Measurements from ENCODE around the gene KRTAP2-3. TPM values are rescaled to one million over a fixed set of nuclear protein-coding genes. Genes with fewer than 3 reads are reported as not detected.
"Not testable (repeated sequence)": the region's sequence is repeated elsewhere in the genome, so short reads cannot be mapped to it uniquely, and the experiment has no call there.

KRTAP2-3 gene, protein sequence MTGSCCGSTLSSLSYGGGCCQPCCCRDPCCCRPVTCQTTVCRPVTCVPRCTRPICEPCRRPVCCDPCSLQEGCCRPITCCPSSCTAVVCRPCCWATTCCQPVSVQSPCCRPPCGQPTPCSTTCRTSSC
- total RNA-seq: not detected
- not detected for polyA plus RNA-seq

DNA sequence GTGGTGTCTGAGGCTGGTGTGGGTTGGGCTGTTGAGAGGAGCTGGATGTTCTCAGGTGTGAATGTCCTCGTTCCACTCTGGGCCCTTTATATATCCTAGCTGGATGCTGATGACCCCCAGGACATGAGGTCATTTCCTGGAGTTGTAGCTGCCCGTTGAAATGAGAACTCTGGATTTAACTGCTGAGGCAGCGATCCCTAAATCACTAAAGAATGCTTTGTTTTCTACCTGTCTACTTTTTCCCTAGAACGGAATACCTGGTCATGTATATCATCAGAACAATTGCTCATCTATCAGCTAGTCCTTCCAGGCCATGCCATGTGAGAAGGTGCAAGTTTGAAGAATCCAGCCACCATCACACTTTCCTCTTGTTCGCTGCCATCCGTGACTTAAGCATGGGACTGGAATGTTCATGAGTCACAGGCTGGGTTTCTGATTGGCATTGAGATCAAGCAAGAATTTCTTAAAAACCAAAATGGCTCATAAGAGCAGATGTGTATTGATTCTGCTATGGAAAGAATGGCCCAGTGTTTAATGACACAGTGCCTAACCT lies at the start of gene KRTAP2-3:
KRTAP2-3 (minus strand) TSS at position 63 of the 553 bp plus-strand sequence. CDS start 64 bp downstream, outside the sequence.
- H3K36me3 Mint-ChIP-seq: no peaks in the 10 kb centered on the region
- H3K4me3 Mint-ChIP-seq: no peak within 1 kb of the TSS
- Histone ChIP-seq H3K27me3 (ENCODE audit: control insufficient read depth, insufficient read depth, low read length) (peaks cover 24% of the 10 kb centered on the region), H3K36me3 (ENCODE audit: control insufficient read depth, insufficient read depth, low read length) (no peaks in the 10 kb centered on the region), H3K4me1 (ENCODE audit: control insufficient read depth, insufficient read depth, low read length, poor library complexity, severe bottlenecking) (no peaks in the 10 kb centered on the region), H3K9me3 (ENCODE audit: control insufficient read depth in 2 of 2, low read length in 2 of 2) (peaks cover 0 to 3% of the 10 kb centered on the region in 2 experiments), H3K4me3 (ENCODE audit: low read depth, low read length) (no peak within 1 kb of the TSS), H3K27ac (ENCODE audit: insufficient read depth, low read length, poor library complexity, severe bottlenecking) (no peak within 1 kb of the TSS)
- peaks cover 40% of the 10 kb centered on the region for H3K27me3 Mint-ChIP-seq
- no peak for ATAC-seq (ENCODE audit: low read depth in 2 of 2)
- H3K9me3 Mint-ChIP-seq: peaks cover 0 to 7% (median 2%) of the 10 kb centered on the region in 7 donors
- no peak within 1 kb of the TSS for H3K27ac Mint-ChIP-seq
- no peak for DNase-seq
- no peaks in the 10 kb centered on the region for H3K4me1 Mint-ChIP-seq

DNA sequence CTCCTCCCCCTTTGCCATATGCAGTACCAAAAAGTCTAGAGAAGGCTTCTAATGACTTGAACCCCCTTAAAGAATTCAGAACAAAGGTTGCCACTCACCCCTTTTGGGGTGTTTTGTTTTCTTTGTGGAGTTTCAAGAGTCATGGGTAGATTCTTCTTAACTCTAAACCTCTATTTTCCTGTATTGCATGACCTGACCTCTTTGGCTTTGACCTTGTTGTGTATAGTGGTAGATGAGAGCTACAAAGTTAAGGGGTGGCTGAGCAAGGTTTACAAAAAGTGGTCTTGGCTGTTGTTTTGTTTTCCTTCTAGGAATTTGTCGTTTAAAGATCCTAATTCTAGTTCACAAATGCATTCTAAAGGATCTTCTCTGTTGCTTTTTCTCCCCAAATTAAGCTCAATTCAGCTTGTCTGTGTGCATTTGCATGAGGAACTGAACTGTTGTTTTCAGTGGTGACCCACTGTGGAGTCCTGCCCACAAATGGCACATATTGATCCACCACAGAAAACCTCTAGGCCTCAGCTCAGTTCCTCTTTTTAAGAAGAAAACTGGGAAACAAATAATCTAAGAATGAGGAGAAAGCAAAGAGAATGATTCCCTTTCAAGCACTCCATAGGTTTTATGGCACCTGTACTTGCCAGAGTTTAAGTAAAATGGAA lies 48.9 kb upstream of the KRTAP2-3 start:
- H3K4me1 Mint-ChIP-seq; H3K9me3 Mint-ChIP-seq; H3K36me3 Mint-ChIP-seq; H3K27ac ChIP-seq (ENCODE audit: insufficient read depth, low read length, poor library complexity, severe bottlenecking); DNase-seq; H3K4me3 ChIP-seq (ENCODE audit: low read depth, low read length); H3K4me3 Mint-ChIP-seq; H3K27ac Mint-ChIP-seq; H3K27me3 ChIP-seq (ENCODE audit: control insufficient read depth, insufficient read depth, low read length); H3K9me3 ChIP-seq (ENCODE audit: control insufficient read depth in 2 of 2, low read length in 2 of 2); ATAC-seq (ENCODE audit: low read depth in 2 of 2); H3K36me3 ChIP-seq (ENCODE audit: control insufficient read depth, insufficient read depth, low read length); H3K4me1 ChIP-seq (ENCODE audit: control insufficient read depth, insufficient read depth, low read length, poor library complexity, severe bottlenecking): not testable (repeated sequence)
- peaks cover 18% of the 10 kb centered on the region for H3K27me3 Mint-ChIP-seq

DNA sequence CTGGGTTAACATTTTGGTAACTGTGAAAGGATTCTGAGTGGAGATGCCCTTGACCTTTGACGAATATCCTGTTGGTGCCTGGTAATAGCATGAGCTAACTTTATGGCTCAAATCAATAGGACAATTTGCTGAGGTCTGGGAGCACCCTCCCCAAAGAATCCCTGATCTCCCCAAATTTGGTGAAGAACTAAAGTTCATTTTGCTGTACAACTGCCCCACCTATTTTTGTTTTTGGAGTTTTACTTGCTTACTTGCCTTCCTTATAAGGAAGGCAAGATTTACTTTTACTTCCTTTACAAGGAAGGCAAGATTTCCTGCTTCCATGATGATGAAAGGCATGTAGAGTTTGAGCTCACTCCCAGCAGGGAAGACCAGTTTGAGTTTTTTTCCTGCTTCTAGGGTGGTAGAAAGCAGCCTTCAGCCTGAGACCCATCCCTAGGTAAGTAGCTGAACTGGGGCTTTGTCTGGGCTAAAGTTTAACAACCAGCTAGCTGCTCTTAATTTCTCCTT lies 48.1 kb upstream of the KRTAP2-3 start:
- Histone ChIP-seq H3K36me3 (ENCODE audit: control insufficient read depth, insufficient read depth, low read length) (no peaks in the 10 kb centered on the region), H3K4me3 (ENCODE audit: low read depth, low read length) (no peak overlapping the region), H3K9me3 (ENCODE audit: control insufficient read depth in 2 of 2, low read length in 2 of 2) (peaks cover 0 to 3% of the 10 kb centered on the region in 2 experiments), H3K27ac (ENCODE audit: insufficient read depth, low read length, poor library complexity, severe bottlenecking) (no peak overlapping the region), H3K27me3 (ENCODE audit: control insufficient read depth, insufficient read depth, low read length) (no peaks in the 10 kb centered on the region), H3K4me1 (ENCODE audit: control insufficient read depth, insufficient read depth, low read length, poor library complexity, severe bottlenecking) (no peaks in the 10 kb centered on the region)
- no peak overlapping the region for H3K27ac Mint-ChIP-seq
- no peaks in the 10 kb centered on the region for H3K36me3 Mint-ChIP-seq
- H3K27me3 Mint-ChIP-seq: peaks cover 18% of the 10 kb centered on the region
- ATAC-seq (ENCODE audit: low read depth in 2 of 2) (no peak), DNase-seq (no peak)
- peaks cover 0 to 5% (median 2%) of the 10 kb centered on the region in 7 donors for H3K9me3 Mint-ChIP-seq
- no peak overlapping the region for H3K4me3 Mint-ChIP-seq
- H3K4me1 Mint-ChIP-seq: peaks cover 0 to 7% (median 0%) of the 10 kb centered on the region in 4 donors

DNA sequence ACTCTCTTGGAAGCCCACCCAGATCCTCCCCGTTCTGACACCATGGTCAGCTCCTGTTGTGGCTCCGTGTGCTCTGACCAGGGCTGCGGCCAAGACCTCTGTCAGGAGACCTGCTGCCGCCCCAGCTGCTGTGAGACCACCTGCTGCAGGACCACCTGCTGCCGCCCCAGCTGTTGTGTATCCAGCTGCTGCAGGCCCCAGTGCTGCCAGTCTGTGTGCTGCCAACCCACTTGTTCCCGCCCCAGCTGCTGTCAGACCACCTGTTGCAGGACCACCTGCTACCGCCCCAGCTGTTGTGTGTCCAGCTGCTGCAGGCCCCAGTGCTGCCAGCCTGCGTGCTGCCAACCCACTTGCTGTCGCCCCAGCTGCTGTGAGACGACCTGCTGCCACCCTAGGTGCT lies 45.4 kb upstream of the KRTAP2-3 start, which contains the start of gene KRTAP4-9:
KRTAP4-9 (plus strand) TSS at position 43 of the 400 bp plus-strand sequence; CDS start at position 43, 0 bp downstream.
- not testable (repeated sequence) for ATAC-seq (ENCODE audit: low read depth in 2 of 2); H3K9me3 Mint-ChIP-seq; H3K4me1 ChIP-seq (ENCODE audit: control insufficient read depth, insufficient read depth, low read length, poor library complexity, severe bottlenecking); DNase-seq; H3K4me1 Mint-ChIP-seq; H3K36me3 ChIP-seq (ENCODE audit: control insufficient read depth, insufficient read depth, low read length); H3K36me3 Mint-ChIP-seq; H3K9me3 ChIP-seq (ENCODE audit: control insufficient read depth in 2 of 2, low read length in 2 of 2); H3K4me3 Mint-ChIP-seq; H3K27ac ChIP-seq (ENCODE audit: insufficient read depth, low read length, poor library complexity, severe bottlenecking); H3K4me3 ChIP-seq (ENCODE audit: low read depth, low read length); H3K27ac Mint-ChIP-seq; H3K27me3 ChIP-seq (ENCODE audit: control insufficient read depth, insufficient read depth, low read length)
- H3K27me3 Mint-ChIP-seq: peaks cover 13% of the 10 kb centered on the region

DNA sequence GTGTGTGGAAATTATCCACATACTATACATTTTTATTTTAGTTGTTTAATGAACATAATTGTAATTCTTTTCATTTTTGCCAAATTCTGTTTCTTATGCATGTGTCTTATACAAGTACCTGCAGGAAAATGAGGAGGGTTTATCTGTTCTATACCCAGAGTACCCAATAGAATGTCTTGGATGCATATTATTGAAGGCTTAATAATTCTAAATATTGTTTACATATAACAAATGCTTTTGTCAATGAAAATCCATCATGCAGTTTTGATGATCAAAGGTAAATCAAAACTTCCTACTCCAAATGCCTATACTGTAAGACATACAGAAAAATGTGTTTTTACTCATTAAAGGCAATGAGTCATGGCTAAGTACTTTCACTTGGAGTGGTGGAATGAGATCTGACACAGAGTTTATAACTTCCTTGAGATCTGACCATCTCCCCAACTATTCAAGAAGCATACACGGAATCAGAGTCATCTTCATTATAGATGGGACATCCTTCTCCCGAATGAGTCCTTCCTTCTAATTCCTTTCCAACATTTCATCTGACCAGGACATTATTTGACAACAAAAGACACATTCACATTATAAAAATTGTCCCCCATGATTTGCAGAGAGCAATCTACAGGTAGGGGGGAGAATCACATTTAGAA lies 44.6 kb upstream of the KRTAP2-3 start:
- H3K9me3 Mint-ChIP-seq; H3K27ac ChIP-seq (ENCODE audit: insufficient read depth, low read length, poor library complexity, severe bottlenecking); H3K36me3 Mint-ChIP-seq; DNase-seq; H3K4me1 ChIP-seq (ENCODE audit: control insufficient read depth, insufficient read depth, low read length, poor library complexity, severe bottlenecking); H3K9me3 ChIP-seq (ENCODE audit: control insufficient read depth in 2 of 2, low read length in 2 of 2); H3K4me3 ChIP-seq (ENCODE audit: low read depth, low read length); H3K4me3 Mint-ChIP-seq; H3K27me3 ChIP-seq (ENCODE audit: control insufficient read depth, insufficient read depth, low read length); H3K27ac Mint-ChIP-seq; ATAC-seq (ENCODE audit: low read depth in 2 of 2); H3K36me3 ChIP-seq (ENCODE audit: control insufficient read depth, insufficient read depth, low read length): not testable (repeated sequence)
- Mint-ChIP-seq H3K27me3 (peaks cover 18% of the 10 kb centered on the region), H3K4me1 (peaks cover 0 to 16% (median 2%) of the 10 kb centered on the region in 4 donors)

DNA sequence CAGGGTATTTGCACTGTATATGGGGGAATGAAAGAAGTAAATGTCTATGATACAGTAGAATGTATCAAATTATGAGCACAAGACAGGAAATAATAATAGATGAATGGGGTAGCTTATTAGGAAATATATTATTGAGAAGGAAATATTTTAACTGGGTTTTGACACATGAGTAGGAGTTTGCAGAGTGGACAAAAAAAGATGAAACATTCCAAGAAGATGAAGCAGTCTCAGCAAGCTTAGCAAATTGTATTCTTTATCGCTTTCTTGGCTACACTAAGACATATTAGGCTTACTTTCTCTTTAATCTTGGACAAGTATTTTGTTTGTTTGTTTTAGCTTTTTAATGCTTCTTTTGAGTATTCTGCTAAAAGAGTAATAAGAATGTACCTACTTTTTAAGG lies 44.0 kb upstream of the KRTAP2-3 start:
- Mint-ChIP-seq H3K36me3 (no peaks in the 10 kb centered on the region), H3K27me3 (peaks cover 18% of the 10 kb centered on the region), H3K4me1 (peaks cover 0 to 16% (median 2%) of the 10 kb centered on the region in 4 donors), H3K9me3 (peaks cover 0 to 5% (median 0%) of the 10 kb centered on the region in 7 donors), H3K27ac (no peak overlapping the region), H3K4me3 (no peak overlapping the region)
- no peaks in the 10 kb centered on the region for H3K4me1 ChIP-seq (ENCODE audit: control insufficient read depth, insufficient read depth, low read length, poor library complexity, severe bottlenecking)
- H3K4me3 ChIP-seq (ENCODE audit: low read depth, low read length): no peak overlapping the region
- H3K9me3 ChIP-seq (ENCODE audit: control insufficient read depth in 2 of 2, low read length in 2 of 2): no peaks in the 10 kb centered on the region
- no peak for DNase-seq
- ATAC-seq (ENCODE audit: low read depth in 2 of 2): no peak
- H3K27me3 ChIP-seq (ENCODE audit: control insufficient read depth, insufficient read depth, low read length): peaks cover 4% of the 10 kb centered on the region
- H3K27ac ChIP-seq (ENCODE audit: insufficient read depth, low read length, poor library complexity, severe bottlenecking): no peak overlapping the region
- H3K36me3 ChIP-seq (ENCODE audit: control insufficient read depth, insufficient read depth, low read length): no peaks in the 10 kb centered on the region

DNA sequence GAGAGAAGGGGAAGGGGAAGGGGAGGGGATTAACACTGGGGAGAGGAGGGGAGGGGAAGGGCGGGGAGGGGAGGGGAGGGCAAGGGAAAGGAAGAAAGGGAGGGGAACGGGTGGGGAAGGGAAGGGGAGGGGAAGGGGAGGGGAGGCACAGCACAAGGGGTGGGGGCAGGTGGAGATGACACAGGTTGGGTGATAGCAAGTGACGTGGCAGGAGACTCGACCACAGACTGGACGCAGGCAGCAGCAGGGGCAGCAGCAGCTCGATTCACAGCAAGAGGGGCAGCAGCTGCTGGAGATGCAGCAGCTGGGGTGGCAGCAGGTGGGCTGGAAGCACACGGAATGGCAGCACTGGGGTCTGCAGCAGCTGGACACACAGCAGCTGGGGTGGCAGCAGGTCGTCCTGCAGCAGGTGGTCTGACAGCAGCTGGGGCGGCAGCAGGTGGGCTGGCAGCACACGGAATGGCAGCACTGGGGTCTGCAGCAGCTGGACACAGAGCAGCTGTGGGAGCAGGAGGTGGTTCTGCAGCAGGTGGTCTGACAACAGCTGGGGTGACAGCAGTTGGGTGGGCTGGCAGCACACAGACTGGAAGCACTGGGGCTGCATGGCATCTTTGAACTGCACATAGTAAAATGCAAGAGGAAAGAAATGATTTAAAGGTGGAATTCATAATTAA lies 41.8 kb upstream of the KRTAP2-3 start, which contains the start of gene KRTAP4-16:
KRTAP4-16 (minus strand) TSS at position 624 of the 674 bp plus-strand sequence; CDS start at position 624, 0 bp downstream.
- peaks cover 4% of the 10 kb centered on the region for H3K27me3 ChIP-seq (ENCODE audit: control insufficient read depth, insufficient read depth, low read length)
- ATAC-seq (ENCODE audit: low read depth in 2 of 2) (no peak), DNase-seq (no peak)
- H3K4me3 ChIP-seq (ENCODE audit: low read depth, low read length): no peak within 1 kb of the TSS
- peaks cover 19% of the 10 kb centered on the region for H3K27me3 Mint-ChIP-seq
- no peaks in the 10 kb centered on the region for H3K36me3 ChIP-seq (ENCODE audit: control insufficient read depth, insufficient read depth, low read length)
- no peaks in the 10 kb centered on the region for H3K9me3 ChIP-seq (ENCODE audit: control insufficient read depth in 2 of 2, low read length in 2 of 2)
- H3K27ac ChIP-seq (ENCODE audit: insufficient read depth, low read length, poor library complexity, severe bottlenecking): no peak within 1 kb of the TSS
- H3K27ac Mint-ChIP-seq: no peak within 1 kb of the TSS
- peaks cover 0 to 9% (median 2%) of the 10 kb centered on the region in 4 donors for H3K4me1 Mint-ChIP-seq
- H3K9me3 Mint-ChIP-seq: peaks cover 0 to 3% (median 0%) of the 10 kb centered on the region in 7 donors
- no peaks in the 10 kb centered on the region for H3K4me1 ChIP-seq (ENCODE audit: control insufficient read depth, insufficient read depth, low read length, poor library complexity, severe bottlenecking)
- no peak within 1 kb of the TSS for H3K4me3 Mint-ChIP-seq
- no peaks in the 10 kb centered on the region for H3K36me3 Mint-ChIP-seq

All from CD4-positive, CD25-positive, alpha-beta regulatory T cell (primary cell).